Mesendoderm (in vitro differentiated cells): ENCODE measurements around the gene EDAR.

Experiments
- DNase-seq: peaks from one replicate; pipeline ENCODE4 v3.0.0; 2013
- H2AK5ac ChIP-seq: 2 replicates; pipeline ENCODE4 v1.6.1; 2013; ENCODE audit warnings: low read length, inconsistent platforms
- H2BK120ac ChIP-seq: 2 replicates; pipeline ENCODE4 v1.6.1; 2013; ENCODE audit warnings: low read depth, mild to moderate bottlenecking, low read length, moderate library complexity, mixed read lengths
- H2BK15ac ChIP-seq: replicated peaks from 2 replicates; pipeline ENCODE4 v1.6.1; 2013; ENCODE audit warnings: low read depth, mild to moderate bottlenecking, moderate library complexity
- H2BK5ac ChIP-seq: 2 replicates; pipeline ENCODE4 v1.6.1; 2013; ENCODE audit warnings: low read length, inconsistent platforms
- H3K18ac ChIP-seq: 2 replicates; pipeline ENCODE4 v1.6.1; 2013; ENCODE audit warnings: mild to moderate bottlenecking, low read length, mixed read lengths
- H3K23ac ChIP-seq: one replicate; pipeline ENCODE4 v1.6.1; 2013; ENCODE audit warnings: low read length
- H3K27ac ChIP-seq: 2 replicates; pipeline ENCODE4 v1.5.1; 2013; ENCODE audit warnings: low read depth, mild to moderate bottlenecking, inconsistent platforms, low read length, moderate library complexity
- H3K27me3 ChIP-seq: 2 replicates; pipeline ENCODE4 v1.6.1; 2013; ENCODE audit warnings: low read length, control low read depth, mild to moderate bottlenecking, inconsistent platforms; ENCODE audit not compliant: insufficient read depth, poor library complexity
- H3K36me3 ChIP-seq: 2 replicates; pipeline ENCODE4 v1.6.1; 2013; ENCODE audit warnings: low read length, inconsistent platforms; ENCODE audit not compliant: control insufficient read depth, insufficient read depth
- H3K4ac ChIP-seq: one replicate; pipeline ENCODE4 v1.6.1; 2013; ENCODE audit warnings: low read depth, mild to moderate bottlenecking, low read length, moderate library complexity
- H3K4me1 ChIP-seq: 2 replicates; pipeline ENCODE4 v1.6.1; 2013; ENCODE audit warnings: low read depth, low read length, inconsistent platforms; ENCODE audit not compliant: control insufficient read depth
- H3K4me2 ChIP-seq: 2 replicates; pipeline ENCODE4 v1.6.1; 2013; ENCODE audit warnings: low read length
- H3K4me3 ChIP-seq: 2 replicates; pipeline ENCODE4 v1.5.1; 2013; ENCODE audit warnings: mild to moderate bottlenecking, low read length
- H3K56ac ChIP-seq: one replicate; pipeline ENCODE4 v1.6.1; 2013; ENCODE audit warnings: low read length
- H3K79me1 ChIP-seq: 2 replicates; pipeline ENCODE4 v1.6.1; 2013; ENCODE audit warnings: low read length, inconsistent platforms
- H3K79me2 ChIP-seq: 2 replicates; pipeline ENCODE4 v1.6.1; 2013; ENCODE audit warnings: mild to moderate bottlenecking, low read length; ENCODE audit not compliant: control insufficient read depth, insufficient read depth
- H3K9ac ChIP-seq: 2 replicates; pipeline ENCODE4 v1.6.1; 2013; ENCODE audit warnings: low read length, inconsistent platforms
- H4K5ac ChIP-seq: one replicate; pipeline ENCODE4 v1.6.1; 2013; ENCODE audit warnings: low read length
- H4K8ac ChIP-seq: one replicate; pipeline ENCODE4 v1.6.1; 2013; ENCODE audit warnings: low read depth, mild to moderate bottlenecking, control low read depth, low read length, moderate library complexity
- WGBS: extraction: QIAGEN DNeasy Blood & Tissue Kit; methylation state at CpG from one replicate; pipeline ENCODE4 v1.1.7; 2013; ENCODE audit warnings: low lambda C conversion rate, missing lambda C conversion rate; ENCODE audit not compliant: insufficient coverage; ENCODE audit errors: extremely low coverage; 5-methylcytosine and 5-hydroxymethylcytosine counted together

Gene EDAR

DNA sequence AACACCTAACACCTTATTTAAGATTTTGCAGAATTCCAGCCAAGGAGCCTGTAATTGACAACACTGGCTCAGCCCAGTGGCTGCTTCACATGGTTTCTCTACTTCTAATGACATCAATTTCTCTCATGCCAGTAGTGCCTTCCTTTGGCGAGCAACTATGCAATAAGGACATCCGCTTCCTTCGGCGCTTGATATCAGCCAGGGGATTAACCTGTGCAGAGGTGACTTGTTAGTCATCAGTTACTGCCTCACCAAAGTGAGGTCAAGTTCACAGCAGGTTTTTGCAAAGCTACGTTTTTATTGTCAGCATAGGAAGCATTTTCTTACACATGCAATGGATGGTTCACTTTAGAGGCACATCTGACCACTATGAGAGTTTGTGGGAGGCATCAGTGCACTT lies 24.0 kb upstream of the EDAR start:
- WGBS, result no CpG with 5 or more reads among the region's 5 CpGs

DNA sequence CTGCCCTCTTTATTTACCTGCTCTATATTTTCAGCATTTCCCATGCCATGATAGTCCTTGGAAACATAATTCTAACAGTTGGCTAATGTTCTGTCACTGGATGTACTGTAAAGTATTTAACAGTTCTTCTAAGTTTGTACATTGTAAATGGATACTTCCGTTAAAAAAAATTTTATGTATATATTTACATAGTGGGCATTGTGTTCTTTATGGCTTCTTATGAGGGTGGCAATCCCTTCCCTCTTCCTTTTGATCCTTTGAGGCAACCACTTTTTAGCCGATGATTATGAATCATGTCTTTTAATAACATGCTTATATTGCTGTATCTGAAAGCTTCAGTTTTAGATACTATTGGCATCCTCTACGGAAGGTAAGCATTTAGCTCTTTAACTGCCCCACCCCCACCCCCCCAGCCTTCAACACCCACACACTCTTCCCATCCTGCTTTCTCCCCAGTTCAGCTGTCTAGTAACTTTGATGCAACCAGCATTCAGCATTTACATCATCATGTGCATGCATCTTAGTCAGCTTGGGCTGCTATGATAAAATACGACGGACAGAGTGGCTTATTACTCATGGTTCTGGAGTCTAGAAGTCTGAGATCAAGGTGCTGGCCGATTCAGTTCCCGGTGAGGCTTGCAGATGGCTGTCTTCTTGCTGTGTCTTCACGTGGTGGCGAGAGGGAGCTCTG lies 21.0 kb upstream of the EDAR start:
- Histone ChIP-seq H3K56ac (no peak overlapping the region), H3K36me3 (no peaks in the 10 kb centered on the region), H3K4me3 (no peak overlapping the region), H3K27ac (no peak overlapping the region), H2BK120ac (no peak overlapping the region), H3K27me3 (no peaks in the 10 kb centered on the region), H2BK15ac (no peak overlapping the region), H4K5ac (no peak overlapping the region), H3K23ac (no peak overlapping the region), H2BK5ac (no peak overlapping the region), H3K4ac (no peak overlapping the region), H3K4me2 (no peak overlapping the region), H3K79me2 (no peaks in the 10 kb centered on the region), H3K18ac (no peak overlapping the region), H3K4me1 (no peaks in the 10 kb centered on the region), H4K8ac (no peak overlapping the region), H2AK5ac (no peak overlapping the region), H3K79me1 (no peaks in the 10 kb centered on the region), H3K9ac (no peak overlapping the region)
- no CpG with 5 or more reads among the region's 9 CpGs for WGBS
- DNase-seq, result no peak

More for the DNA sequence above, 24.0 kb upstream of the EDAR start:
- Histone ChIP-seq H2BK120ac (no peak overlapping the region), H3K9ac (no peak overlapping the region), H3K4me1 (no peaks in the 10 kb centered on the region), H3K18ac (no peak overlapping the region), H3K79me2 (no peaks in the 10 kb centered on the region), H4K5ac (no peak overlapping the region), H3K79me1 (no peaks in the 10 kb centered on the region), H2BK15ac (no peak overlapping the region), H3K27me3 (no peaks in the 10 kb centered on the region), H3K36me3 (no peaks in the 10 kb centered on the region), H4K8ac (no peak overlapping the region), H3K4ac (no peak overlapping the region), H3K4me2 (no peak overlapping the region), H3K56ac (no peak overlapping the region), H3K23ac (no peak overlapping the region), H3K27ac (no peak overlapping the region), H2BK5ac (no peak overlapping the region), H2AK5ac (no peak overlapping the region), H3K4me3 (no peak overlapping the region)
- no peak for DNase-seq

DNA sequence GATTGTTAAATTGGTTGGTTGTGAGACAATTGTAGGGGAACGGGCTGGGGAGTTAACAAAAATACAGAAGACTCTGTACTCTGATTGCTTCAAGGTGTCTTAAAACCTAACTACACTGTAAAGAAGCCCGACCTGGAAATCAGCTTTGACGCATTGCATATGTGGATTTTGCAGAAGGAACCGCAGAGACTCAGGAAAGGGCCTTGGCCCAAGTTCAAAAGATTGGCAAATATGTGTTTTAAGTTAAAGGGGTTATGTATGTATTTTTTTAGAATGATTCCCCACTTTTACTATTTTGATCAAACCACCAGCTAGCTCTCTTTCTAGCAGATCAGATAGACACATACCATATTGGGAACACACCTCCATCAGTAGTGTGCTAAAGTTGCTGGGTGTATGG lies 18.0 kb upstream of the EDAR start:
- H4K8ac ChIP-seq, result no peak overlapping the region
- WGBS, result 100% methylated on average over 1 of the region's 4 CpGs
- no peak overlapping the region for H3K9ac ChIP-seq
- H3K79me1 ChIP-seq, result no peaks in the 10 kb centered on the region
- DNase-seq, result no peak
- no peaks in the 10 kb centered on the region for H3K79me2 ChIP-seq
- no peak overlapping the region for H2BK15ac ChIP-seq
- H3K56ac ChIP-seq, result no peak overlapping the region
- H3K4me3 ChIP-seq, result no peak overlapping the region
- H4K5ac ChIP-seq, result no peak overlapping the region
- no peak overlapping the region for H2BK120ac ChIP-seq
- no peaks in the 10 kb centered on the region for H3K27me3 ChIP-seq
- no peak overlapping the region for H3K23ac ChIP-seq
- no peak overlapping the region for H3K18ac ChIP-seq
- no peak overlapping the region for H3K4me2 ChIP-seq
- H3K4me1 ChIP-seq, result no peaks in the 10 kb centered on the region
- H3K27ac ChIP-seq, result no peak overlapping the region
- no peak overlapping the region for H2AK5ac ChIP-seq
- no peak overlapping the region for H2BK5ac ChIP-seq
- no peaks in the 10 kb centered on the region for H3K36me3 ChIP-seq
- H3K4ac ChIP-seq, result no peak overlapping the region

DNA sequence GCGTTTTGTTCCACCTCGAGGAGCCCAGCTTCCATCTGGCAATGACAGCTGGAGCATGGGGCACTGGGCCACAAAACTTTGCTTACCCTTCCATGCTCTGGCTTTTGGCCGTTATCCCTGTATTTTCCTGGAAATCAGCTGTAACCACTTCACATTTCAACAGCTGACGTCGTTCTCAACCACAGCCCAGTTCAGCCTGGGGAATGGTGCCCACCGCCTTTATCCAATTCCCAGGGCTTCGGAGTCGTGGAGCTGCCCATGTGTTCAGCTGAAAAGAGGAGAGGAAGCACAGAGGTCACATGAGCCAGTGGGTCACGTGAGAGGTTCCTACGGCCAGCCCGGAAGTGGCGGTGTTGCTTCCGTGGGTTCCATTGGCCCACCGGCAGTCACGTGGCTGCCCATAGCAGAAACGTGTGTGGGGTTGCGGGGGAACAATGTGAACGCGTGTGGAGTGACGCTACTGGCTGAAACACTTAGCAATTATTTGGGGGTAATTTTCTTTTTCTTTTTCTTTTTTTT lies 16.7 kb upstream of the EDAR start:
- Histone ChIP-seq H3K36me3 (no peaks in the 10 kb centered on the region), H3K56ac (no peak overlapping the region), H3K79me1 (no peaks in the 10 kb centered on the region), H4K8ac (no peak overlapping the region), H3K4ac (no peak overlapping the region), H3K4me2 (no peak overlapping the region), H4K5ac (no peak overlapping the region), H3K9ac (no peak overlapping the region), H3K23ac (no peak overlapping the region), H3K4me3 (no peak overlapping the region), H2BK15ac (no peak overlapping the region), H2BK120ac (no peak overlapping the region), H2AK5ac (no peak overlapping the region), H3K27ac (no peak overlapping the region), H3K4me1 (no peaks in the 10 kb centered on the region), H3K27me3 (no peaks in the 10 kb centered on the region), H2BK5ac (no peak overlapping the region), H3K18ac (no peak overlapping the region), H3K79me2 (no peaks in the 10 kb centered on the region)
- no CpG with 5 or more reads among the region's 20 CpGs for WGBS
- DNase-seq, result no peak

DNA sequence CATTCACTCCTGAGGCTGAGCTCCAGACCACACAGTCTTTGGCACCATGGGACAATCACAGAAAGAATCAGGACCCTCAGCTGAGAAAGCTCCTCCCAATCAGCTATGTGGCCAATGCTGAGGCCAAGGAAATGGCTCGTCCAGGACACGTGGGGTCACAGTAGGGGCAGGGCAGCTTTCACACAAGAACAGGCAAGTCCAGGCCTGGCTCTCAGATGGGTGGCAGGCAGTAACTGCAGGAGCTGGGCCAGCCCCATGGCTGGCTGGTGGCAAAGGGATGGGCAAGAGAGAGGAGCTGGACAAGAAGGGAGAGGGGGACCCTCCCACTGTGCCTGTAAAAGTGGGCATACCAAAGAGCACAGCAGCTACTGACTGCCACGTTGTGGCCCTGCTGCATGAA lies 12.2 kb upstream of the EDAR start:
- Histone ChIP-seq H2AK5ac (no peak overlapping the region), H3K4me1 (no peaks in the 10 kb centered on the region), H3K79me1 (no peaks in the 10 kb centered on the region), H3K27me3 (no peaks in the 10 kb centered on the region), H2BK5ac (no peak overlapping the region), H3K4ac (no peak overlapping the region), H3K9ac (no peak overlapping the region), H4K8ac (no peak overlapping the region), H3K23ac (no peak overlapping the region), H2BK120ac (no peak overlapping the region), H3K4me2 (no peak overlapping the region), H3K27ac (no peak overlapping the region), H2BK15ac (no peak overlapping the region), H3K56ac (no peak overlapping the region), H3K79me2 (no peaks in the 10 kb centered on the region), H3K18ac (no peak overlapping the region), H3K36me3 (no peaks in the 10 kb centered on the region), H3K4me3 (no peak overlapping the region), H4K5ac (no peak overlapping the region)
- DNase-seq, result no peak
- WGBS, result no CpG with 5 or more reads among the region's 3 CpGs

DNA sequence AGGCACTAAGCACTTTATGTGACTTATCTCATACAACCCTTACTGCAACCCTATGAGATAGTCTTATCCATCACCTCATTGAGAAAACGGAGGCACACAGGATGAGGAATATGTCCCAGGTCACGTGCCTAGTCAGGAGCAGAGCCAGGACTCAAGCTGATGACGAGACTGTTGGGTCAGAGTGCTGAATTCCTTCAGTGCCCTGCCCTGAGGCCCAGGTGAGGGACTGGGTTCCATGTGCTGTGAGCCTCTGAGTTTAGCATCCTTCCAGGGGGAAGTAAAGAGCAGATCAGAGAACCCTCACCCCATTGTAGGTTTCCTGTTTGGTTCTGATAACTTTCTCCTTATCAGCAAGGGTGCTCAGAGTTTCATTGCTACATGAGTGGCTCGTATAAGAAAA lies 11.7 kb upstream of the EDAR start:
- Histone ChIP-seq H4K5ac (no peak overlapping the region), H4K8ac (no peak overlapping the region), H3K56ac (no peak overlapping the region), H2BK5ac (no peak overlapping the region), H3K79me1 (no peaks in the 10 kb centered on the region), H3K4me1 (no peaks in the 10 kb centered on the region), H2BK15ac (no peak overlapping the region), H3K4me2 (no peak overlapping the region), H2AK5ac (no peak overlapping the region), H3K4me3 (no peak overlapping the region), H3K9ac (no peak overlapping the region), H2BK120ac (no peak overlapping the region), H3K79me2 (no peaks in the 10 kb centered on the region), H3K27ac (no peak overlapping the region), H3K27me3 (no peaks in the 10 kb centered on the region), H3K18ac (no peak overlapping the region), H3K23ac (no peak overlapping the region), H3K36me3 (no peaks in the 10 kb centered on the region), H3K4ac (no peak overlapping the region)
- no peak for DNase-seq
- WGBS, result no CpG with 5 or more reads among the region's 4 CpGs
